GM19468 (cell line): Measurements from ENCODE around the gene JPT2.
"Not testable (repeated sequence)": the region's sequence is repeated elsewhere in the genome, so short reads cannot be mapped to it uniquely, and the experiment has no call there.

Experiments used
- ATAC-seq: cut with Tn5 transposase; IDR thresholded peaks from one replicate; pipeline ENCODE4 v1.9.1; 2021; ENCODE audit warnings: mild to moderate bottlenecking, moderate library complexity, moderate number of reproducible peaks; ENCODE audit not compliant: unreplicated experiment; ENCODE audit errors: extremely low read depth

JPT2 gene

DNA sequence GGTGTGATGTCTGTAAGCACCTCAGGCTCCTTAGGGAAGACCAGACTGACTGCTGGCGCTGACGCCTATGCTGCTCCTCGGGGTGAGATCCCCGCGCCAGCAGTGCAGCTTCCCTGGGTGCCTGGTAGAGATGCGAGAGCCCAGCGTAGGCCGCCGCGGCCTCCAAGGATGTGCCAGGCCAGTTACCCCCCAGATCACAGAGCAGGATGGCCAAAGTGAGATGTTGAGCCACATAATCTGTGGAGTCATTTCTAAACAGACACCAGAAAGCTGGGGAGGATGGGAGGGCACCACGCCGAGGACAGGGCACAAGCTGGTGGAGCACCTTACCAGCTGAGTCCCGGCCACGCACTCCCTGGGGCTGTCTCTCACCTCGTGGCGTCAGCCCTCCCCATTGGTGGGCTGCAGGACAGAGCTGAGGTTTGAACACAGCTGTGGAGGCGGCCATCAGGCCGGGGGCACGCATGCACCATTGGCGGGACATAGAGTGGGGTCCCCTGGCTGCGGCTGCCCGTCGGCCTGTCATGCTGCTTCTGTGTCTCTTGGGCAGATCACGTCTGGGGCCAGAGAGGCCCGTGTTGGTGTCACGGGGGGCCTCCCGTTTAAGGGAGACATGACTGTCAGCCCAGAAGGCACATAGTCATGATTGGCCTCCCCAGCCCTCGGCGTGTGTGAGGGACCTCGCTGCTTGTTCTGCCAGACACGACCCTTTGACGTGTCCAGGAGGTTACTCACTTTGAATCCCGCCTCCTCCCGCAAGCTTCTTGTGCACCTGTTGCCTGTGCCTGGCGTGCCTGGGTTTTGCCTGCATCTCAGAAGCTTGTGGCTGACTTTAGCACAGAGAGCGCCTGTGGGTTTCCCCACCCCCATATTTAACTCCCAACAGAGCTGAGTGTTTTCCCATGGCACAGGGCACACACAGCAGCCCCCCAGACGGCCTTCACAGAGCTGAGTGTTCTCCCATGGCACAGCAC lies 49.9 kb downstream of the JPT2 start:
- ATAC-seq = no peak

- ATAC-seq = no peak
Observed at GRCh38 chr16:1729026-1729425, 50.9 kb downstream of the JPT2 start.

DNA sequence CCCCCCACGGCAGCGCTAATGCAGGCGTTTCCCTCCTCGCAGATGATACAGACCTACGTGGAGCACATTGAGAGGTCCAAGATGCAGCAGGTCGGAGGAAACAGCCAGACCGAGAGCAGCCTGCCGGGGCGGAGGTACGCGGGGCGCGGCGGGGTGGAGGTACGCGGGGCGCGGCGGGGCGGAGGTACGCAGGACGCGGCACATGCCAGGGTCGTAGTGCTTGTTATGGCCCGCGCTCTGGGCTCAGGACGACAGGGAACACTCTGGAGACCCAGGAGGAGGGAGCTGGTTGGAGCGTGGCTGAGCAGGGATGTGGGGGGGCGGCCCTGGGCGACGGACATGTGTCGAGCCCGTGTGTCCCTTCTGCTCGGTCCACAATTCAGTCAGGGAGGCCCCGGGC lies 51.4 kb downstream of the JPT2 start:
- ATAC-seq = no peak

- ATAC-seq = no peak
Observed at GRCh38 chr16:1731073-1731472, 53.0 kb downstream of the JPT2 start.

DNA sequence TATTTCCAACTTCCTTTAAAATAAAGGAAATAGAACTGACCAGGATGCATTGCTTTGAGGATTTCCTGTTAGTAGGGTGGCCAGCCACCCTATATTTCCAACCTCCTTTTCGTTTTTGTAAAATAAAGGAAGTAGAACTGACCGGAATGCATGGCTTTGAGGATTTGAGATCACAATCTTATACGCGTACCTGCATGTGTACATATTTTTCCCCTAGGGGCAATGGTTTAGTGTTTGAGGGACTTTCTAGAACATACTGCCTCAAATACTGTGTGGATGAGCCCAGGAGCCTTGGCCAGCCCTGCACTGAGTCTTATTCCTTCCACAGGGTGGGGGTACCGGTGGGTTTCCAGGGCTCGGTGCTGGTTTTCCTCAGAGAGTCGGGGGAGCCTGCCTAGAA lies 53.5 kb downstream of the JPT2 start:
- no peak for ATAC-seq

DNA sequence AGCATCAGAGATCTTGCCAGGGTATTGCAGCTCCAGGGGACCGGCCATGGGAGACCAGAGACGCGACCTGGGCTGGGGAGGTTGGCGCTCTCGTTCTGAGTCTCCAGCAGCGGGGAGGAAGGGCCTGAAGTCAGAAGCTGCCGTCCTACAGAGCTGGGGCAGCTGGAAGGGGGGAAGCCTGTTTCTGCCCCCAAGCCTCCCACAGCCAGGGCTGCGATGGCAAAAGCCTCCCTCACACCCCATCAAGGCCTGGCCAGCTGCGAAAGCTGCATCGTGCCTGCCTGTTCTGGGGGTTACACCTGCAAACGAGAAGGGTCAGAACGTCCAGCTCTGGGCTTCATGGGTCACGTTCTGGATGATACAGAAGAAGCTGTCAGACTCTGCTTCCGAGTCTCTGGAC lies 54.0 kb downstream of the JPT2 start:
- ATAC-seq = no peak

DNA sequence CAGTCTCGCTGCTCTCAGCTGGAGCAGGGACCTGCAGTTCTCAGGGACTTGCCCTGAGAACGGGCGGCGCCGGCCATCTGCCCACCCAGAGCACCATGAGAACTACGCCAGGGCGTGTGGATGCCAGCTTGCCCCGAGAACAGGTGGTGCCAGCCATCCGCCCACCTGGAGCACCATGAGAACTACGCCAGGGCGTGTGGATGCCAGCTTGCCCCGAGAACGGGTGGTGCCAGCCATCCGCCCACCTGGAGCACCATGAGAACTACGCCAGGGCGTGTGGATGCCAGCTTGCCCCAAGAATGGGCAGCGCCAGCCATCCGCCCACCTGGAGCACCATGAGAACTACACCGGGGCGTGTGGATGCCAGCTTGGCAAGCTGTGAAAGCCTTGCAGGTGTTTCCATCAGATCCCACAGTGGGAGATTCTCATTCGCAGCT lies 54.5 kb downstream of the JPT2 start:
- not testable (repeated sequence) for ATAC-seq

DNA sequence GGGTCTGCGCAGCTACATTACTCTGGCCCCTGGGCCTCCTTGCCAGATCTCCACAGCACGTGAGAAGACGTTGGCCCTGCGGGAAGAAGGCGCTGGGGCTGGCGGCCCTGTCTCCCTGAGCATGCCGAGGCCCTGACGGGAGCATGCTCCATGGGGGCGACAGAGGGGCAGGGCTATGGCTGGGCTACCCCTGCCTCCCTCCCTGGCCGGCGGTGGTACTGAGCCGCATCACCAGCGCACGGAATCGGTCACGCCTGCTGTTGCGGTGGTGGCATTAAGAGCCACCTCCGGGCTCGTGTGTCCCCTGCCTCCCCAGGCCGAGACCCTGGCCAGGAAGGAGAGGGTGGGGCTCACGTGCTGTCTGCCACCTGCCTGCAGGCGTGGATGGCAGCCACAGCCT lies 56.0 kb downstream of the JPT2 start:
- ATAC-seq = no peak

GRCh38 chr16:1734816-1735215 lies 56.7 kb downstream of the JPT2 start:
- no peak for ATAC-seq

DNA sequence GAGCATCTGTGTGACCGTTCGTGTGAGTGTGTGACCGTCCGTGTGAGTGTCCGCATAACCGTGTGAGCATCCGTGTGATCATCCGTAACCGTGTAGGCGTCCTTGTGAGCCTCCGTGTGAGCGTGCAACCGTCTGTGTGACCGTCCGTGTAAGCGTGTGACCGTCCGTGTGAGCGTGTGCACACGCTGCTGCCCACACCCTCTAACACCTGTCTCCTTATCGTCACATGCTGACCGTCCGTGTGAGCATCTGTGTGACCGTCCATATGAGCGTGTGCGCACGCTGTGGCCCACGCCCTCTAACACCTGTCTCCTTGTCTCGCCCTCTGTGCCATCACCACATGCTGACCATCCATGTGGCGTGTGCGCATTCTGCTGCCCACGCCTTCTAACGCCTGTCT lies 62.2 kb downstream of the JPT2 start:
- ATAC-seq = no peak

DNA sequence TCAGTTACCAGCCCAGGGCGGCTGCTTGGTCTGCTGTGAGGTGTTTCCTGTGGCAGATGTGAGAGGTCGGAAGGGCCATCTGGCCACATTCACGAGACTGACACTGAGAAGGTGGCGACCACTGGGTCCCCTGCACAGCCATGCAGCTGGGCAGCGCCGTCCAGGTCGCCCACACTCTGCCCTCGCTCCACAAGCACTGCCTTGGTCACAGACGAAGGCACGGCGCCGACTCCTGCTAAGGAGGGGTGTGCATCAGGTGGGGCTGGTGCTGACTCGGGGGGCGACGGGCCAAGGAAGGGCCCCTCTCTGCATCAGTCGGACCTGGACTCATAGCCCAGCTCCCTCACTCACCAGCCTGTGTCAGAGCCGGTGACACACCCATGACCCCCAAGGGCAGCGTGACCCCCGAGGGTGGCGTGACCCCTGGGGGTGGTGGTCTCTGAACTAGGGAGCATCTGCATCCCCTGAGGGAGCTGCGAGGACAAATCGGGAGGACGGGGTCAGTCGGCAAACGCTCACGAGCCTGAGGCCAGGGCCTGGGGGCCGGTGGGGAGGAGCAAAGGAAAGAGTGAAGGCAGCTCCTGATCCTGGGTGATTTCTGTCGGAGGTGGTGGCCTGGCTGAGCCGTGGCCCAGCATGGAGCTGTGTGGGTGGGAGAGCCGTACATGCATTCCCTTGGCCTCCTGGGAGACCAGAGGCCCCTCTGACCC lies 62.9 kb downstream of the JPT2 start:
- ATAC-seq = no peak

DNA sequence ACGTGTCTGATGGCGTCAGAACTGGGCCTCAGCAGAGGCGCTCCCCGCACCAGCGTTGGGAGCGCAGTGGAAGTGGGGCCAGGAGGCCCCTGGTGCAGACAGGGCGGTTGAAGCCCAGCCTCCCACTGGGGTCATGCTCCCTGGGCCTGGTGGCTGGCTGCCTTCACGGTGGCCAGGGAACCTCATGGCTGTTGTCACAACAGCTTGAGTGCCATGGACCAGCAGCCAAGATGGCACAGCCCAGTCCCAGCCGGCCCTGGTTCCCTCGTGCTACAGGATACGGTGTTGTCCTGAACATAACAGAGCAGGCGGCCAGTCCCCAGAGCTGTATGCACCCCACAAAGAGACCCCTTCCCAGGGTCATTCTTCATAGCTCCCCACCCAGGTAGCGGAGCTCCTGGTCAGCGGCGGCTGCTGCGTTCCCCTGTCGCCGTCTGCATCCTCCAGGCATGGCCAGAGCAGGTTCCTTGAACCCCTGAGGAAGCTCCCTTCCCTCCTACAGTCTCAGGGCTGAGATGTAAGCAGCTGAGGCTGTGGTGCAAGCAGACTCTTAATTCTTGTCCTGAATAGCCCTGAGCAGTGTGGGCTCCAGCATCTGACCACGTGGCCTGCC lies 63.6 kb downstream of the JPT2 start:
- ATAC-seq = no peak

- ATAC-seq = no peak
Observed at GRCh38 chr16:1743376-1744337, 65.6 kb downstream of the JPT2 start.

DNA sequence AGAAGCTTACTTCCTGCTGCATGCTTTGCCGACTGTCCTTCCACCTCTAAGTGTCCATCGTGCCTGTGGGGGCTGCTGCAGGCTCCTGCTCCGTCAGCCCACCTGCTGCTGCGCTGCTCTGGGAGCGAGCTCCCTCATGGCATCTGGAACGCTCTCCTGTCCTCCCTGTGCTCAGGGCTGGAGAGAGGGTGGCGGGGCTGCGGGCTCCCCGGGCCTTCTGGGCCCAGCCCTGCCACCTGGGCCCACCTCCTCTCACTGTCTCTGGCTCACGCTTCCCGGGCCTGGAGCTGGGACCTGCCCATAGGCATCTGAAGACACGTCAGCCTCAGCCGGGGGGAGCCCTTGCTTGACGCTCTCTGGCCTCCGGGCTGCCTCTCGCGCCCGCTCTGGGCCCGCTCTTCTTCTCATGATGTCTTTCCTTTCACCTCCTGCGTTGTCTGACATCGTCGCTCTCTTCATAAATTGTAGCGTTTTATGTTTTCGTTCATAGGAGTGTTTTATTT lies 66.3 kb downstream of the JPT2 start:
- ATAC-seq = no peak

DNA sequence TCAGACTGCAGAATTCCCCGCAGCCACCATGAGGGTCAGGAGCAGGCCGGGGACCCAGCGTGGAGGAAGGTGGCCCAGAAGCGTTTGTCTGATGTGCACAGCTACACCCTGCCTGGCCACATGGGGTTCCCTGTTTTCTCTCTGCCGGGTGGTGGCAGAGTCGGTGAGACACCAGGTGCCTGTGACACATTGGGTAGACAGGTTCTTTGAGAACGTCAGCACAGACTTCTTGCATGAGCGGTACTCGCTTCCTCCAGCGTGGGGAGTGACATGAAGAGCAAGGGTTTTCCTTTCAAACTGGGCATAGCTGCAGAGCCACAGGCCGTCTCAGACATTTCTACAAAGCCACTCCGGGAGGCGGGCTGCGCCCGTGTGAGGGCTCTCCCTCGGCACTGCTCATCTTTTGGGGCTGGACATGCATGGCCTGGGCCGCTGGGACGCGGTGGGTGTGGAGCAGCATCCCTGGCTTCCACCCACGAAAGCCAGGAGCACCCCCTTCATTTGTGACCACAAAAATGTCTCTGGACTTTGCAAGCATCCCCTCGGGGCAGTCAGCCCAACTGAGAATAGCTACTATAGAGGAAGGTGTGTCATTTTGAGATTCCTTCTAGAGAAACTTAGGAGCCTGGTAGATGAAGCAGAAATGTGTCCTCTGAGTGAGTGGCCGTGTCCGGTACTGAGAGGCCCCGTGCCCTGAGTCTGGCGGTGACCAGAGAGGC lies 67.3 kb downstream of the JPT2 start:
- ATAC-seq = no peak

GRCh38 chr16:1745900-1746692 lies 68.0 kb downstream of the JPT2 start:
- ATAC-seq = no peak

GRCh38 chr16:1746693-1747195 lies 68.7 kb downstream of the JPT2 start:
- ATAC-seq = no peak

DNA sequence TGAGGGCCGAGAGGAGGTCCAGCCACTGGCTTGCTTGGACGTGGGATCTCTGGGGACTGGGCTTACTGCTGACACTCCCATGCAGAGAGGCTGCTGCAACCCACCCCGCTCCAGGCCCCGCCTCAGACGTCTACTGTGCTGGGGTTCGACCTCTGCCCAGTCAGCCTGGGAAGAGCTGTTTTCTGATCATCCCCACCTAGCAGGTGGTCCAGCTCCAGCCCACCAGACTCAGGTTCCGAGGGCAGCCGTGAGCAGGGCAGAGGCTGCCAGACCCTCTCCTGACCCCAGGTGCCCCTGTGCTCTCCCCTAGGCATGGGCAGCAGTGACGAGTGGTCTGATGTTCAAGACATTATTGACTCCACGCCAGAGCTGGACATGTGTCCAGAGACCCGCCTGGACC lies 69.9 kb downstream of the JPT2 start:
- no peak for ATAC-seq
